HepG2 (cell line): ENCODE results near the gene CDCP1.

Experiments used
- BRCA1 ChIP-seq: sonication (generic); formaldehyde crosslinking; IDR thresholded peaks from 2 replicates; pipeline ENCODE4 v1.4.0; 2020; ENCODE audit warnings: missing genetic modification reagents
- HNRNPLL ChIP-seq: fragments of 200-400 bp; formaldehyde crosslinking; IDR thresholded peaks from 2 replicates; pipeline ENCODE4 v1.6.1; 2017; ENCODE audit warnings: mild to moderate bottlenecking, low read depth, low read length; ENCODE audit not compliant: poor library complexity, severe bottlenecking
- TBL1XR1 ChIP-seq: fragments of 150-350 bp; IDR thresholded peaks from 2 replicates; pipeline ENCODE4 v1.6.1; 2014; ENCODE audit warnings: borderline replicate concordance, low read length; ENCODE audit not compliant: partially characterized antibody

- TF ChIP-seq BRCA1 (CRISPR knock-in tag) (no peak), HNRNPLL (no peak), TBL1XR1 (no peak)
Observed at GRCh38 chr3:45103334-45103733, 42.8 kb downstream of the CDCP1 start.
